Fibroblast of mammary gland (primary cell): ENCODE data around the gene GNB1L.

Experiments
- DNase-seq: peaks from one replicate; pipeline ENCODE4 v3.0.0-alpha.2; 2010; ENCODE audit warnings: low read depth
- H3K4me3 ChIP-seq: 2 replicates; pipeline ENCODE4 v1.5.1; 2011; ENCODE audit warnings: low read depth, mild to moderate bottlenecking, low read length, moderate library complexity; ENCODE audit not compliant: control insufficient read depth
- TF ChIP-seq, protein P1 (sequence below): conservative IDR thresholded peaks from 2 replicates; pipeline ENCODE4 v1.5.1; 2011; ENCODE audit warnings: low read depth, low read length, inconsistent platforms; ENCODE audit not compliant: control insufficient read depth, insufficient read depth

The GNB1L gene

DNA sequence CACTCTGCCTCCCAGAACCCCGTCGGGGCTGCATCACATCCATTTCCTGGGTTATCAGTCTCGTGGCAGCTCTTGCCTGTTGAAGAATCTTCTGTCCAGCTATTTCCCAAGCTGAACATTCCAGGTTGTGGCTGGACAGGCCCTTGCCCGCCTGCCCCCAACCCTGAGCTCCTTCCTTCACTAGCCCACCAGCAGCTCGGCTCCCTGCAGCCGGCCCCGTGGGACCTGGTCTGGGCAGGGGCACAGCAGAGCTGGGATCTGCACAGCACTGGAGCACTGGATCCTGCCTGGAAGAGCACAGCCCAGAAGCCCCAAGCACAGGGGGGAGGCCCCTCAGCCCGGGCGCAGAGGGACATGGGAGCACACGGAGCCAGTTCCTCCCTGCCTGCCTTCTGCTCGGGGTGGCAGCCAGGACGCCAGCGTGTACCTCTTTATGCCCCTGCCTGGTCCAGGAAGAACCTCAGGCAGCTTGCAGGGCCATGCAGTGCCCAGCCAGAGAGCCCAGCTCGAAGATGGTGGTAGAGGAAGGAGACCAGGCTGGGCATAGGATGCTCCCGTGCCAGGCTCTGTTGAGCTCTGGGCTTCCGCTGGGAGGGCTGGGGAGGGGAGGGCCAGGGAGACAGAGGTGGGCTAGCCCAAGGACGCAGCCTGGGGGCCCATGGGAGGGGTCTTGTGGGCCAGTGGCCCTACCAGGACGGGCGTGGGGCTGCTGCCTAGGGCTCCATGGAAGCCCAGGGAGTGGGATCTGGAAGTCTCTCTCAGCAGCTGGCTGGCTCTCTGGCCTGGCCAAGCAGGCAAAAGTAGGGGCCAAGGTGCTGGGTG, 16.6 kb upstream of the GNB1L start:
- no peak overlapping the region for H3K4me3 ChIP-seq
- DNase-seq: no peak
- TF ChIP-seq, protein P1, sequence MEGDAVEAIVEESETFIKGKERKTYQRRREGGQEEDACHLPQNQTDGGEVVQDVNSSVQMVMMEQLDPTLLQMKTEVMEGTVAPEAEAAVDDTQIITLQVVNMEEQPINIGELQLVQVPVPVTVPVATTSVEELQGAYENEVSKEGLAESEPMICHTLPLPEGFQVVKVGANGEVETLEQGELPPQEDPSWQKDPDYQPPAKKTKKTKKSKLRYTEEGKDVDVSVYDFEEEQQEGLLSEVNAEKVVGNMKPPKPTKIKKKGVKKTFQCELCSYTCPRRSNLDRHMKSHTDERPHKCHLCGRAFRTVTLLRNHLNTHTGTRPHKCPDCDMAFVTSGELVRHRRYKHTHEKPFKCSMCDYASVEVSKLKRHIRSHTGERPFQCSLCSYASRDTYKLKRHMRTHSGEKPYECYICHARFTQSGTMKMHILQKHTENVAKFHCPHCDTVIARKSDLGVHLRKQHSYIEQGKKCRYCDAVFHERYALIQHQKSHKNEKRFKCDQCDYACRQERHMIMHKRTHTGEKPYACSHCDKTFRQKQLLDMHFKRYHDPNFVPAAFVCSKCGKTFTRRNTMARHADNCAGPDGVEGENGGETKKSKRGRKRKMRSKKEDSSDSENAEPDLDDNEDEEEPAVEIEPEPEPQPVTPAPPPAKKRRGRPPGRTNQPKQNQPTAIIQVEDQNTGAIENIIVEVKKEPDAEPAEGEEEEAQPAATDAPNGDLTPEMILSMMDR: no peak

DNA sequence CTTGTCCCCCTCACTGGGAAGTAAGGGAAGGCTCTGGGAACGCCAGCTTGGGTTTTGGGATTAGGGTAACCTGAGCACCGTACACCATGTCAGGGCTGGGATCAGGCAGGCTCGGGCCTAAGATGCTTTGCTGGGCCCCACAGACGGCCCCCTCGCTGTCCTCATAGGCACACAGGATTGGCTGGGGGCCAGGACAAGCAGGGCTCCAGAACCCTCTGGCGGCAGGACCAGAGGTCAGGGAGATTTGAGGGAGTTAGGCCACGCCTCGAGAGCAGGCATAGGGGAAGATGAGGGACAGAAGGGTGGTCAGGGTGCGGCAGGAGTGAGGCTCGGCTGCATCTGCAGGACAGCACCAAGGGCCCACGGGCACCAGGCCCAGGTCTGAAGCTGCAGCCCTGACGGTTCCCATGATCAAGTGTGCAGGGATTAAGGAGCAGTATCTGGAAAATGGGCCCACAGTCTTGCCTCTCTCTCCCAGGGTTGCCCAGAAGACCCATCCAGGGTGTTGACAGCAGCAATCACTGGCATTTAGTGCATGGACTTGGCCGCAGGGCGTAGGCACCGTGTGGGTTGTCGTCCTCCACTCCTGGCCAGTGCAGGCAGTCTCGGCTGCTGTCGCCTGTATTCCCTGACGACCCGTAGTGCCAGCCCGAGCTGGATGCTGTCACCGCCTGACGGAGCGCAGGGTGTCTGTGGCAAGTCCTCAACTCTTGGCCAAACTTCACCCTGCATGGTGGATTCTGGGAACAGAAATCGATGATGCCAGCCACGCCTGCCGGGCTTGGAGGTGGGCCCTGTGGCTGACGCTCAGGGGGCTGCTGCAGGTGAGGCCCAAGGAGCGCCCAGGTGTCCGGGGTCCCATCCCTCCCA, 15.7 kb upstream of the GNB1L start:
- no peak for DNase-seq
- TF ChIP-seq, protein P1: no peak
- H3K4me3 ChIP-seq: no peak overlapping the region

DNA sequence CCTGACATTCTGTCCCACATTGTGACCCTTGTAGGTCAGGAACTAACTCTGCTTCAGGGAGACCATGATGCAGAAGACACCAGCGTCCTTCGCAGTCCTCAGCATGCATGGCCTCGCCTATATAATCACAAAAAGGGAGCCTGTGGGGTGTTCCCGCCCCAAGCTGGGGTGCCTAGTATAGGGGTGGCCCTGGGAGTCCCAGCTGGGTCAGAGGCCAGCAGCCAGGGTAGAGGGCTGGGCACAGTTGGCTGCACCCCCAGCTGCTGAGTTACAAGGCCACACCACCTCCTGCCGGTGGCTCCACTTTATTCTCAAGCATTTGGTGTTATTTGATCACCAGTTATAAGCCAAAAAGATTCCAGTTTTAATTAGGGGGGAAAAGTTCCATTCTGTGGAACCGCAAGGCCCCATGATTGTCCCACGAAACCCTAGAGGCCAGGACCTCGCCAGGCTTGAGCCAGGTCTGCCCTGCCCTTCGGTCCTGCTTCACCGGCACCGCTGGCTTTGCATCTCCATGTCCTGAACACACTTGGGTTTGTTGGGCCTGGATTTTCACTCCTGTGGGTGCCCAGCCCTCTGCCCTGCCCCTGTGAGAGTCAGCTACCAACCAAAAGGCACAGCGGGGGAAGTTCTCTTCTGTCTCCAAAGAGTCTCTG, 15.0 kb upstream of the GNB1L start:
- H3K4me3 ChIP-seq: no peak overlapping the region
- DNase-seq: no peak
- TF ChIP-seq, protein P1: no peak

DNA sequence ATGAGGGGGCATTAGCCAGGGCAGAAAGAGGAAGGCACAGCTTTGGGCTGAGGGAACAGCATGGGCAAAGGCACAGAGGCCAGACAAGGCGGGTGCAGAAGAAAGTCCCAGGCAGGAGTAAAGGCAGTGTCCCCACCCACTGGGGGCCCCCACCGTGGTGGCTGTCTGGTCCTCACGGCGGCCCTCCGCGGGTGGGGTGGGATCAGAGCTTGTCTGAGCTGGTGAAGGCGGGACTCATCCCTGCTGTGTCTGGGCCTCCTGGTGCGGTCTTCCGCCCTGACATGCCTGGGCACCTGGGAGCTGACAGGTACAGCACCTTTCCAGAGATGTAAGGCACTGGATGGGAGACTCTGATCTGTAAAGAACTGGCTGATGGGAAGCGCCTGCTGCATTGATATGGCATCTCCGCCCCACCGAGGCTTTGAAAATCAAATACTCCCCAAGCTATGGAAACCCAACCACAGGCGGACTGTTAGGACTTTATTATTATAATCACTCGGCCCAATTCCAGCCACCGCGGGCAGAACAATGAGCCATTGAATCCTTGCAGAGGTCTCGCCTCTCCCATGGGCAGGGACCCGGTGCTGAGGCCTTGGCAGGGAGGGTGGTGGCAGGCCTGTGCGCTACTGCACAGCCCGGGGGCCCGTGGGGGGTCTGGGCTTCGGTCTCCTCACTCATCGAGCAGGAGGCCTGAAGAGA, 14.2 kb upstream of the GNB1L start:
- TF ChIP-seq, protein P1: no peak
- DNase-seq: no peak
- no peak overlapping the region for H3K4me3 ChIP-seq

DNA sequence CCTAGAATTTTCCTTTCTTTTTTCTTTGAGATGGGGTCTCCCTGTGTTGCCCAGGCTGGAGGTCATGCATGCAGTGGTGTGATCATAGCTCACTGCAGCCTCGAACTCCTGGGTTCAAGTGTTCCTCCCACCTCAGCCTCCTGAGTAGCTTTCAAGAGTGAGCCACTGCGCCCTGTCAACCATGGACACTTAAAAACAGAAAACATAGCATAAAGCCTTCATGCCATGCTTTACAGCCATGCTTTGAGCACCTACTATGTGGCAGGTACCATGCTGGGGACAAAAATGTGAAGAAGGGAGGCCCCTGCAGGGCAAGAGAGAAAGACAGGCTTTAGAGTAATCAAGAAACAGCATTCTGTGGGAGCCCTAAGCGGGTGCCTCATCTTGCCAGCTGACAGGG, 13.7 kb upstream of the GNB1L start:
- TF ChIP-seq, protein P1: no peak
- no peak for DNase-seq
- no peak overlapping the region for H3K4me3 ChIP-seq

DNA sequence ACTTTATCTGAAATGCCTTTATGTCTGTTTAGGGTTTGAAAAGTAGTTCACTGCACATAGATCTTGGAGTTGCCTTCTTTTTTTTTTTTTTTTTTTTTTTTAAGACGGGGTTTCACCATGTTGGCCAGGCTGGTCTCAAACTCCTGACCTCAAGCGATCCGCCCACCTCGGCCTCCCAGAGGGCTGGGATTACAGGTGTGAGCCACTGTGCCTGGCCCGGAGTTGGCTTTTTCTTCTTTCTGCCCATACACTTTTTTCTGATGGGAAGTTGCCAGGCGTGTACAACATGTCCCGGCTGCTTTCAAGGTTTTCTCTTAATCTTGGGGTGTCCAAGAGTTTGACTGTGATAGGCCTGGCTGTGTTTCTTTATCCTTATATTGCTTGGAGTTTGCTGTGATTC, 12.9 kb upstream of the GNB1L start:
- TF ChIP-seq, protein P1: no peak
- no peak overlapping the region for H3K4me3 ChIP-seq
- DNase-seq: no peak
